Endothelial cell of umbilical vein (primary cell): ENCODE results near the gene DDX56. TPM values are rescaled to one million over a fixed set of nuclear protein-coding genes. Genes with fewer than 3 reads are reported as not detected.

Experiments used
- BruUV-seq: library from RNA; stranded (reverse); fragments of 400-500 nt; replicated peaks from 2 replicates; lab custom pipeline; 2021; lab: Mats Ljungman, UMichigan
- CTCF ChIA-PET: fragments of 300-600, 350-600 bp; sonication (Branson Sonifier 250); formaldehyde crosslinking; loops from one replicate; lab custom pipeline; 2021; ENCODE audit warnings: antibody characterized with exemption, inconsistent platforms; lab: Charles Lee
- POLR2A ChIA-PET: fragments of 300-600, 350-600 bp; sonication (Branson Sonifier 250); formaldehyde crosslinking; loops from one replicate; lab custom pipeline; 2021; ENCODE audit warnings: antibody characterized with exemption, inconsistent platforms; lab: Charles Lee
- DNase-seq: peaks from one replicate; pipeline ENCODE4 v3.0.0-alpha.2; 2011; ENCODE audit warnings: low read depth, low spot score
- FAIRE-seq: peaks from 2 replicates; lab custom pipeline; 2011; peaks lifted over from hg19 to GRCh38; lab: Jason Lieb, UNC
- H2AFZ ChIP-seq: 2 replicates; pipeline ENCODE4 v1.6.0; 2012; ENCODE audit warnings: low read depth, low read length, control low read depth, inconsistent platforms
- H3K27ac ChIP-seq: 2 replicates; pipeline ENCODE4 v1.5.1; 2011; ENCODE audit warnings: low read depth, mild to moderate bottlenecking, control low read depth, low read length, moderate library complexity; ENCODE audit not compliant: insufficient read depth
- H3K27me3 ChIP-seq, 2 experiments: 2 replicates each; pipeline versions ENCODE4 v1.6.0 to v1.6.1; 2011; ENCODE audit warnings: low read length in 2 of 2, mixed read lengths in 1 of 2; ENCODE audit not compliant: control insufficient read depth in 2 of 2, insufficient read depth in 2 of 2
- H3K36me3 ChIP-seq, 2 experiments: 2 replicates in 1 of 2; 3 replicates in 1 of 2; pipeline ENCODE4 v1.5.1; 2011; ENCODE audit warnings: low read length in 2 of 2, mild to moderate bottlenecking in 1 of 2, moderate library complexity in 1 of 2; ENCODE audit not compliant: control insufficient read depth in 2 of 2, insufficient read depth in 2 of 2; ENCODE audit errors: extremely low read depth in 1 of 2
- H3K4me1 ChIP-seq: 3 replicates; pipeline ENCODE4 v1.5.1; 2011; ENCODE audit warnings: mild to moderate bottlenecking, low read length; ENCODE audit not compliant: control insufficient read depth, insufficient read depth; ENCODE audit errors: extremely low read depth
- H3K4me2 ChIP-seq: 2 replicates; pipeline ENCODE4 v1.6.1; 2011; ENCODE audit warnings: low read length, control low read depth, mixed read lengths; ENCODE audit not compliant: insufficient read depth
- H3K4me3 ChIP-seq, 3 experiments: fragments of 200-600 bp in 1 of 3; sonication (generic), shearing (Covaris generic) in 1 of 3; replicated peaks in 1 of 3; 2 replicates each; pipeline ENCODE4 v1.5.1; 2011 to 2016; ENCODE audit warnings: control low read depth in 3 of 3, low read length in 3 of 3, mild to moderate bottlenecking in 2 of 3, inconsistent platforms in 1 of 3, low read depth in 1 of 3, moderate library complexity in 1 of 3; ENCODE audit not compliant: insufficient read depth in 1 of 3
- H3K79me2 ChIP-seq: 2 replicates; pipeline ENCODE4 v1.6.0; 2012; ENCODE audit warnings: low read length, inconsistent platforms; ENCODE audit not compliant: control insufficient read depth, insufficient read depth
- H3K9ac ChIP-seq: replicated peaks from 2 replicates; pipeline ENCODE3; 2011; ENCODE audit warnings: low read length, control low read depth; ENCODE audit not compliant: insufficient read depth; ENCODE audit errors: extremely low read depth
- H3K9me1 ChIP-seq: replicated peaks from 3 replicates; pipeline ENCODE4 v1.6.0; 2011; ENCODE audit warnings: mild to moderate bottlenecking, low read length; ENCODE audit not compliant: control insufficient read depth, insufficient read depth; ENCODE audit errors: extremely low read depth
- H3K9me3 ChIP-seq: replicated peaks from 2 replicates; pipeline ENCODE4 v1.5.1; 2012; ENCODE audit warnings: low read length, inconsistent platforms; ENCODE audit not compliant: control insufficient read depth, insufficient read depth
- H4K20me1 ChIP-seq: replicated peaks from 2 replicates; pipeline ENCODE3; 2011; ENCODE audit warnings: mild to moderate bottlenecking, low read length; ENCODE audit not compliant: control insufficient read depth, insufficient read depth; ENCODE audit errors: extremely low read depth
- EZH2 ChIP-seq: IDR thresholded peaks from 2 replicates; pipeline ENCODE4 v1.6.1; 2012; ENCODE audit warnings: borderline replicate concordance, low read depth, mild to moderate bottlenecking, moderate library complexity, low read length, inconsistent platforms; ENCODE audit not compliant: severe bottlenecking
- FOS ChIP-seq: IDR thresholded peaks from 2 replicates; pipeline ENCODE4 v1.6.1; 2011; ENCODE audit warnings: mild to moderate bottlenecking, low read length, moderate library complexity, borderline replicate concordance; ENCODE audit not compliant: insufficient read depth
- GATA2 ChIP-seq: IDR thresholded peaks from 2 replicates; pipeline ENCODE4 v1.7.0; 2011; ENCODE audit warnings: low read depth, mild to moderate bottlenecking, moderate library complexity, mixed read lengths, low read length; ENCODE audit not compliant: insufficient read length, insufficient read depth
- JUN ChIP-seq: IDR thresholded peaks from 2 replicates; pipeline ENCODE4 v1.6.1; 2011; ENCODE audit warnings: borderline replicate concordance, low read depth; ENCODE audit not compliant: insufficient read length, insufficient read depth
- MYC ChIP-seq: IDR thresholded peaks from one replicate; pipeline ENCODE4 v1.6.1; 2011; ENCODE audit warnings: mild to moderate bottlenecking, low read depth, low read length
- POLR2A ChIP-seq: IDR thresholded peaks from 2 replicates; pipeline ENCODE4 v1.6.1; 2012; ENCODE audit warnings: low read depth, mild to moderate bottlenecking, control low read depth, low read length
- POLR2AphosphoS5 ChIP-seq: IDR thresholded peaks from 2 replicates; pipeline ENCODE4 v1.6.1; 2012; ENCODE audit warnings: low read depth, mild to moderate bottlenecking, control low read depth, low read length, moderate library complexity; ENCODE audit not compliant: insufficient read depth
- dilution Hi-C: fragments of 300-500 bp; cut with MboI; formaldehyde crosslinking; loops from one replicate; pipeline ENCODE4 v1.15.0; 2019; ENCODE audit warnings: low sequenced_read_pairs; ENCODE audit not compliant: extremely low pct_ligation_motif_present
- intact Hi-C: fragments of 100-400 bp; cut with micrococcal nuclease; formaldehyde crosslinking; loops from one replicate; pipeline ENCODE4 v1.10.0; 2022
- polyA plus RNA-seq, 4 experiments: library from polyadenylated mRNA; depleted of rRNA in 3 of 4; stranded (reverse) in 3 of 4; unstranded in 1 of 4; fragments of >200 nt; gene quantifications; 2 replicates each; pipeline versions ENCODE4 v1.2.1 to v1.2.3, GENCODE V29; 2011 to 2012; ENCODE audit warnings: missing spikeins in 1 of 4
- total RNA-seq: library from RNA; stranded (reverse); gene quantifications from 2 replicates; pipeline ENCODE4 v1.2.3, GENCODE V29; 2021
- TF ChIP-seq, protein P1 (sequence below), 2 donors: IDR thresholded peaks; 1 replicate in 1 of 2; 2 replicates in 1 of 2; pipeline ENCODE4 v1.5.1; 2011; ENCODE audit warnings: low read length in 2 of 2, mild to moderate bottlenecking in 2 of 2, moderate library complexity in 2 of 2, control low read depth in 1 of 2, inconsistent platforms in 1 of 2, low read depth in 1 of 2; ENCODE audit not compliant: insufficient read depth in 1 of 2; ENCODE audit errors: extremely low read depth in 1 of 2
- TF ChIP-seq, protein P2 (sequence below): IDR thresholded peaks from 2 replicates; pipeline ENCODE4 v1.6.1; 2011; ENCODE audit not compliant: insufficient read depth, insufficient read length

The DDX56 gene
- total and polyA plus RNA-seq, 2 donors (not counting 3 experiments of a cell fraction or from before 2014, with no cell fraction given) = 94.7 to 96.6 TPM

DNA sequence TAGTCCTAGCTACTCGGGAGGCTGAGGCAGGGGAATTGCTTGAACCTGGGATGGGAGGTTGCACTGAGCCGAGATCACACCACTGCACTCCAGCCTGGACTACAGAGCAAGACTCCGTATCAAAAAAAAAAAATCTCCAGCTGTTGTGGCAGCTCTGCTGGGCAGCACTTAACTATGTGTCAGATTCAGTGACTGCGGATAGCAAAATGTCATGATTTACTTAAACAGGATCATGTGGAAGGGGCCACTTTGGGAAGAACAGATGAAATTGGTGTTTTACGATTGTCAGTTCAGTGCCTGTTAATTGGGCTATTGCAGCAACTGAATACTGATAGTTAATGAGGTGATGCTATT lies 48.0 kb upstream of the DDX56 start:
- DNase-seq (no peak), FAIRE-seq (no peak)
- H2AFZ ChIP-seq = no peak overlapping the region
- H3K27ac ChIP-seq = no peak overlapping the region
- H3K9me3 ChIP-seq = no peaks in the 10 kb centered on the region
- H3K4me2 ChIP-seq = no peak overlapping the region
- H3K4me3 ChIP-seq = no peak overlapping the region
- ChIA-PET CTCF (interaction anchor here (0.7 to 1.7 kb wide), 3 partner anchors 10 to 226 kb away, joined by 3 to 5 read pairs (median 4); partner anchors contain the start of gene H2AZ2), POLR2A (no interaction called here)
- H3K27me3 ChIP-seq = no peaks in the 10 kb centered on the region
- H3K9me1 ChIP-seq = no peaks in the 10 kb centered on the region
- intact Hi-C loops = no loop called here
- H3K9ac ChIP-seq = no peak overlapping the region
- peaks cover 2% of the 10 kb centered on the region for H4K20me1 ChIP-seq
- H3K79me2 ChIP-seq = peaks cover 73% of the 10 kb centered on the region
- peaks cover 4% of the 10 kb centered on the region for H3K4me1 ChIP-seq
- peaks cover 0 to 6% of the 10 kb centered on the region in 2 experiments for H3K36me3 ChIP-seq
- no TSS peak for BruUV-seq
- dilution Hi-C loops = no loop called here
- TF ChIP-seq EZH2 (no peak), GATA2 (no peak), POLR2A (no peak)

DNA sequence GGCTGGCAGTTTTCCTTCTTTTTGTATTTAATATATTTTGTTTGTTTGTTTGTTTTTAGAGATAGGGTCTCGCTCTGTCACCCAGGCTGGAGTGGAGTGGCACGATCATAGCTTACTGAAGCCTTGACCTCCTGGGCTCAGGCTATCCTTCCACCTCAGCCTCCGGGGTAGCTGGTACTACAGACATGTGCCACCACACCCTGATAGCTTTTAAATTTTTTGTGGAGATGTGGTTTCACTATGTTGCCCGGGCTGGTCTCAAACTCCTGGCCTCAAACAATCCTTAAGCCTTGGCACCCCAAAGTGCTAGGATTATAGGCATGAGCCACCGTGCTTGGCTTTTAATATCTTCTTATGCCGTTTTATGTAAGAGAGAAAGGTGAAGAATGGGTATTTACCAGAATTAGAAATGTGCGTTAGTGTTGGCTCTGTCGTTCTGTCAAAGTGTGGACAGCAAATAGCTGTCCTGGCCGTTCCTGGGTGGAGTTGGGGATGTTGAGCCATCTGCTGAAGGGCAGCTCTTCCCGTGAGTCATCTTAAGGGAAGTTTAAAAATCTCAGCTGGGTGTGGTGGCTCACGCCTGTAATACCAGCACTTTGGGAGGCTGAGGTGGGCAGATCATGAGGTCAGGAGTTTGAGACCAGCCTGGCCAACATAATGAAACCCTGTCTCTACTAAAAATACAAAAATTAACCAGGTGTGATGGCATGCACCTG lies 47.5 kb upstream of the DDX56 start:
- CTCF ChIA-PET = interaction anchor here (0.7 to 1.7 kb wide), 5 partner anchors 8 to 235 kb away, joined by 3 to 5 read pairs (median 4); partner anchors contain the start of gene H2AZ2
- FAIRE-seq = no peak
- no peak overlapping the region for H3K4me3 ChIP-seq

More for the DNA sequence above, 47.5 kb upstream of the DDX56 start:
- POLR2A ChIA-PET = no interaction called here
- intact Hi-C loops (no loop called here), dilution Hi-C loops (no loop called here)
- H3K27ac ChIP-seq = no peak overlapping the region
- peaks cover 0 to 3% of the 10 kb centered on the region in 2 experiments for H3K36me3 ChIP-seq
- no peak overlapping the region for H3K9ac ChIP-seq
- TF ChIP-seq GATA2 (no peak), FOS (no peak), POLR2A (no peak), JUN (no peak), EZH2 (no peak), MYC (no peak), POLR2AphosphoS5 (no peak)
- TF ChIP-seq, protein P1, sequence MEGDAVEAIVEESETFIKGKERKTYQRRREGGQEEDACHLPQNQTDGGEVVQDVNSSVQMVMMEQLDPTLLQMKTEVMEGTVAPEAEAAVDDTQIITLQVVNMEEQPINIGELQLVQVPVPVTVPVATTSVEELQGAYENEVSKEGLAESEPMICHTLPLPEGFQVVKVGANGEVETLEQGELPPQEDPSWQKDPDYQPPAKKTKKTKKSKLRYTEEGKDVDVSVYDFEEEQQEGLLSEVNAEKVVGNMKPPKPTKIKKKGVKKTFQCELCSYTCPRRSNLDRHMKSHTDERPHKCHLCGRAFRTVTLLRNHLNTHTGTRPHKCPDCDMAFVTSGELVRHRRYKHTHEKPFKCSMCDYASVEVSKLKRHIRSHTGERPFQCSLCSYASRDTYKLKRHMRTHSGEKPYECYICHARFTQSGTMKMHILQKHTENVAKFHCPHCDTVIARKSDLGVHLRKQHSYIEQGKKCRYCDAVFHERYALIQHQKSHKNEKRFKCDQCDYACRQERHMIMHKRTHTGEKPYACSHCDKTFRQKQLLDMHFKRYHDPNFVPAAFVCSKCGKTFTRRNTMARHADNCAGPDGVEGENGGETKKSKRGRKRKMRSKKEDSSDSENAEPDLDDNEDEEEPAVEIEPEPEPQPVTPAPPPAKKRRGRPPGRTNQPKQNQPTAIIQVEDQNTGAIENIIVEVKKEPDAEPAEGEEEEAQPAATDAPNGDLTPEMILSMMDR (IDR thresholded peaks at IDR 0.05; ENCODE audit: extremely low read depth in 1 of 2, insufficient read depth in 1 of 2, low read depth in 1 of 2, low read length in 2 of 2) = no peak
- TF ChIP-seq, protein P2, sequence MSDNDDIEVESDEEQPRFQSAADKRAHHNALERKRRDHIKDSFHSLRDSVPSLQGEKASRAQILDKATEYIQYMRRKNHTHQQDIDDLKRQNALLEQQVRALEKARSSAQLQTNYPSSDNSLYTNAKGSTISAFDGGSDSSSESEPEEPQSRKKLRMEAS = no peak
- H4K20me1 ChIP-seq = peaks cover 2% of the 10 kb centered on the region
- DNase-seq = no peak
- no TSS peak for BruUV-seq
- no peak overlapping the region for H2AFZ ChIP-seq
- H3K27me3 ChIP-seq = no peaks in the 10 kb centered on the region
- no peaks in the 10 kb centered on the region for H3K9me1 ChIP-seq
- peaks cover 4% of the 10 kb centered on the region for H3K4me1 ChIP-seq
- no peak overlapping the region for H3K4me2 ChIP-seq
- no peaks in the 10 kb centered on the region for H3K9me3 ChIP-seq
- H3K79me2 ChIP-seq = peaks cover 75% of the 10 kb centered on the region
